ENCODE measurements around the gene METTL9. TPM values are rescaled to one million over a fixed set of nuclear protein-coding genes. Genes with fewer than 3 reads are reported as not detected.
A peak's percentile ranks its signal among the peaks of the same experiment; 100 is the strongest.
"Not testable (repeated sequence)": the region's sequence is repeated elsewhere in the genome, so short reads cannot be mapped to it uniquely, and the experiment has no call there.

METTL9 gene
- total RNA-seq, 1 donor from 2014 or later = 131 TPM

DNA sequence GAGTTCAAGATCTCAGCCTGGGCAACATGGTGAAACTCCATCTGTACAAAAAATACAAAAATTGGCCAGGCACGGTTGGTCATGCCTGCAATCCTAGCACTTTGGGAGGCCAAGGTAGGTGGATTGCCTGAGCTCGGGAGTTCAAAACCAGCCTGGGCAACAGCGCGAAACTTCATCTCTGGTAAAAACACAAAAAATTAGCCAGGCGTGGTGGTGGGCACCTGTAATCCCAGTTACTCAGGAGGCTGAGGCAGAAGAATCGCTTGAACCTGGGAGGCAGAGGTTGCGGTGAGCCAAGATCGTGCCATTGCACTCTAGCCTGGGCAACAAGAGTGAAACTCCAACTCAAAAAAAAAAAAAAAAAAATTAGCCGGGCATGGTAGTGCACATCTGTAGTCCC lies 25.9 kb upstream of the METTL9 start:
- DNase-seq (ENCODE audit: low read depth) = not testable (repeated sequence)

DNA sequence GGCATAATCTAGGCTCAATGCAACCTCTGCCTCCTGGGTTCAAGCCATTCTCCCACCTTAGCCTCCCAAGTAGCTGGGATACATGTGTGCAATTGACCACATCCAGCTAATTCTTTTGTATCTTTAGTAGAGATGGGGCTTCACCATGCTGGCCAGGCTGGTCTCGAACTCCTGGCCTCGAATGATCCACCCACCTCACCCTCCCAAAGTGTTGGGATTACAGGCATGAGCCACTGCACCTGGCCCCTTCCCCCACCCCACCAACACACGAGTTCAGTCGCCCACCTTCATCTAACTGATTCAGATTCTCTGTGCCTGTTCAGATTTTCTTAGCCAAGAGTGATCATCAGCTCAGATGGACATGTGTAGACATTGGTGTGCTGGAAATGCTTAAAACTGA lies 25.0 kb upstream of the METTL9 start:
- DNase-seq (ENCODE audit: low read depth) = no peak

DNA sequence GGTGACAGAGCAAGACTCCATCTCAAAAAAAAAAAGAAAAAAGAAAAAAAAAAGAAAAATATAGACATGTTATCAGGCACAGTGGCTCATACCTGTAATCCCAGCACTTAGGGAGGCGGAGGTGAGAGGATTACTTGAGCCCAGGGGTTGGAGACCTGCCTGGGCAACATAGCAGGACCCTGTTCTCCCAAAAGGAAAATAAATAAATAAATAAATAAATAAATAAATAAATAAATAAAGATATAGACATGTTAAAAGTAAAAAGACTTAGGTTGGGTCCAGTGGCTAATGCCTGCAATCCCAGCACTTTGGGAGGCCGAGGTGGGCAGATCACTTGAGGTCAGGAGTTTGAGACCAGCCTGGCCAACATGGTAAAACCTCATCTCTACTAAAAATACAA lies 23.1 kb upstream of the METTL9 start:
- not testable (repeated sequence) for DNase-seq (ENCODE audit: low read depth)

DNA sequence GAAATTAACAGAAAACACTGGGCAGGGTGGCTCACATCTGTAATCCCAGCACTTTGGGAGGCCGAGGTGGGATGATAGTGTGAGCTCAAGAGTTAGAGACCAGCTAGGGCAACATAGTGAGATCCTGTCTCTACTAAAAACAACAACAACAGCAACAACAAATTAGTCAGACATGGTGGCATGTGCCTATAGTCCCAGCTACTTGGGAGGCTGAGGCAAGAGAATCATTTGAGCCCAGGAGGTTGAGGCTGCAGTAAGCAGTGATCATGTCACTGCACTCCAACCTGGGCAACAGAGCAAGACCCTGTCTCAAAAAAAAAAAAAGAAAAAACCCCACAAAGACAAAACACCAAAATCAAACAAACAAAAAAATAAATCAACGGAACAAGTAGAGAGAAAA lies 21.9 kb upstream of the METTL9 start:
- not testable (repeated sequence) for DNase-seq (ENCODE audit: low read depth)

DNA sequence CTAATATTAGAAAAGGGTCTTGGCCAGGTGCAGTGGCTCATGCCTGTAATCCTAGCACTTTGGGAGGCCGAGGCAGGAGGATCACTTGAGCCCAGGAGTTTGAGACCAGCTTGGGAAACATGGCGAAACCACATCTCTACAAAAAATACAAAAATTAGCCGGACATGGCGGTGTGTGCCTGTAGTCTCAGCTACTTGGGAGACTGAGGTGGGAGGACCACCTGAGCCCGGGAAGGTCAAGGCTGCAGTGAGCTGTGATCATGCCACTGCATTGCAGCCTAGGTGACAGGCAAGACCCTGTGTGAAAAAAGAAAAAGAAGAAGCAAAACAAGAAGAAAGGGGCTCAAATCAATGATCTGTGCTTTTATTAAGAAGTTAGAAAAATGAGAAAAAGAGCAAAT lies 21.1 kb upstream of the METTL9 start:
- DNase-seq (ENCODE audit: low read depth) = not testable (repeated sequence)

DNA sequence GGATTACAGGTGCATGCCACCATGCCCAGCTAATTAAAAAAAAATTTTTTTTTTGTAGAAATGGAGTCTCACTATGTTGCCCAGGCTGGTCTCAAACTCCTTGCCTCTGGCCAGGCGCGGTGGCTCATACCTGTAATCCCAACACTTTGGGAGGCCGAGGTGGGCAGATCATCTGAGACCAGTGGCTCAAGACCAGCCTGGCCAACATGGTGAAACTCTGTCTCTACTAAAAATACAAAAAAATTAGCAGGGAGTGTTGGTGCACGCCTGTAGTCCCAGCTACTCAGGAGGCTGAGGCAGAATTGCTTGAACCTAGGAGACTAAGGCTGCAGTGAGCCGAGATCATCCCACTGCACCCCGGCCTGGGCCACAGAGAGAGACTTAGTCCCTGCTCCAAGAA lies 19.2 kb upstream of the METTL9 start:
- DNase-seq (ENCODE audit: low read depth) = not testable (repeated sequence)

DNA sequence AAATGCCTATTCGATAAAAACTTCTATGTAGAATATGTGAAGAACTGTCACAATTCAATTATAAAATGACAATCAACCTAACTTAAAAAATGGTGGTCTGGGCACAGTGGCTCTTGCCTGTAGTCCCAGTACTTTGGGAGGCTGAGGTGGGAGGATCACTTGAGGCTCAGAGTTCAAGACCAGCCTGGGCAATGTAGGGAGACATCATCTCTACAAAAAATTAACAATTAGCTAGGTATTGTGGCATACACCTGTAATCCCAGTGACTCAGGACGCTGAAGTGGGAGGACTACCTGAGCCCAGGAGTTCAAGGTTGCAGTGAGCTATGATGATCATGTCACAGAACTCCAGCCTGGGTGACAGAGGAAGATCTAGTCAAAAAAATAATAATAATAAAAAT lies 18.6 kb upstream of the METTL9 start:
- DNase-seq (ENCODE audit: low read depth) = no peak

DNA sequence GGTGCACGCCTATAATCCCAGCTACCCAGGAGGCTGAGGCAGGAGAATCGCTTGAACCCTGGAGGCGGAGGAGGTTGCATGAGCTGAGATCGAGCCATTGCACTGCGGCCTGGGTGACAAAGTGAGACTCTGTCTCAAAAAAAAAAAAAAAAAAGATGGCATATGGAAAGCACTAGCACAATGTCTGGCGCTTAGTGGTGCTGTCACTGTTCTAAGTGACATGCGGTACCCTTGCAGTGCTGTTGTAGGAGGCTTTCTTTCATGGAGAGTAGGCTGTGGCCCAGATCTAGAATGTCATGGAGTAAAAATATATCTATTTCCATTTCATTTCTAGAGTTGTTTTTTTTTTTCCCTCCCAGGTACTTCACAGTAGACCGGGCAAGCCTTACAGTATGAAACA lies 14.6 kb upstream of the METTL9 start:
- no peak for DNase-seq (ENCODE audit: low read depth)

DNA sequence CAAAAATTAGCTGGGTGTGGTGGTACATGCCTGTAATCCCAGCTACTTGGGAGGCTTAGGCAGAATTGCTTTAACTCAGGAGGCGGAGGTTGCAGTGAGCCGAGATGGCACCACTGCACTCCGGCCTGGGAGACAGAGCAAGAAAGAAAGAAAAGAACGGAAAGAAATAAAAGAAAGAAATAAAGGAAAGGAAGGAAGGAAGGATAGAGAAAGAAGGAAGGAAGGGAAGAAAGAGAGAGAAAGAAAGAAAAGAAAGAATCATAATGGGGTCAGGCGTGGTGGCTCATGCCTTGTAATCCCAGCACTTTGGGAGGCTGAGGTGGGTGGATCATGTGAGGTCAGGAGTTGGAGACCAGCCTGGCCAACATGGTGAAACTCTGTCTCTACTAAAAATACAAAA lies 10.8 kb upstream of the METTL9 start:
- not testable (repeated sequence) for DNase-seq (ENCODE audit: low read depth)

DNA sequence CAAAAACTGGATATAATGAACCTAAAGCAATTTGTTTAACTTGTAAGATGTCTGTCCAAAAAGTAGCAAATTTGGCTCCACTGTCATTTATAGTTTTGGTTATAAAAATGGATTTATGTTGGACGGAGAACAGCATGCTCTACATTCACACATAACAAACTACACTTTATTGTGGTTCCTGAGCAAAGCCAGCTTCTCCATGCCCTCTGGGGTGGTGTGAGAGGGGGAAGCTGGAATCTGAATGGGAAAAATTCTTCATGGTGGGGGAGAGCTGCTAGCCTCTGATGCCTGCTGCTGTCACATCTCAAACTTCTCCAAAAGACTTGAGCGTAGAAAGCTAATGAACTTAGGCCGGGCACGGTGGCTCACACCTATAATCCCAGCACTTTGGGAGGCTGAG lies 9.8 kb upstream of the METTL9 start:
- no peak for DNase-seq (ENCODE audit: low read depth)

DNA sequence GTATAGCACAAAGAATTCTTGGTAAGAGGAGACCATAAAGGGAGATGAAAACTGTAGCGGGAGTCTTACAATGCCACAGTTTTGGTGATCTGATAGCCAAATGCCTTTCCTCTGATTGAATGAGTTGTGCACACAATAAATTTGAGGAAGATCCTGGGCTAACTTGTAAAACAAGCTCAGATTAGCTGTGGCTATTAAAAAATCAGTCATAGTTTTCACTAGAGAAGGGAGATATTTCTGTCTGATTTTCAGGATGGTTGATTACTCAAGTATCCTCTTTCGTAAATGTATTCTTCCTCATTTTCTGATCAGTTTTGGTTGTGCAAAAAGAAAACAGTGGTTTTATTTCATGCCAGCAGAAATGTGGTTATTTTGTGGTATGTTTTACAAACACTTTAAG lies 9.1 kb upstream of the METTL9 start:
- no peak for DNase-seq (ENCODE audit: low read depth)

DNA sequence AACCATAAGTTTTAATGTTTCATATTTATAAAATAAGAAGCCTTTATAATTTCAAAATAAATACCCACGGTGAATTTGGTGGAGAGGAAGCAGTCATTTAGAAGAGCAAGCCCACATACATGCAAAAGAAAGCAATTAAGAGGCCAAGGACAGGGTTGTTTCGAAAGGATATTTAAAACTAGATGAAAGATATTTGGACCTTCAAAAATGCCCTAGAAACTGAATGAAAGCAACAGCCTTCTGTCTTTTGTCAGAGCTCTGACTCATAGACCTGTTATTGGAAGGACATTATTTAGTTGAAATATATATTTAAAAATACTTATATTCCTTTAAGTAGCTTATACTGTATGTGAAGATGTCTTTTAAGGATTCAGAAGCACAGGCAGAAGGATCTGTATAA lies 8.6 kb upstream of the METTL9 start:
- no peak for DNase-seq (ENCODE audit: low read depth)

DNA sequence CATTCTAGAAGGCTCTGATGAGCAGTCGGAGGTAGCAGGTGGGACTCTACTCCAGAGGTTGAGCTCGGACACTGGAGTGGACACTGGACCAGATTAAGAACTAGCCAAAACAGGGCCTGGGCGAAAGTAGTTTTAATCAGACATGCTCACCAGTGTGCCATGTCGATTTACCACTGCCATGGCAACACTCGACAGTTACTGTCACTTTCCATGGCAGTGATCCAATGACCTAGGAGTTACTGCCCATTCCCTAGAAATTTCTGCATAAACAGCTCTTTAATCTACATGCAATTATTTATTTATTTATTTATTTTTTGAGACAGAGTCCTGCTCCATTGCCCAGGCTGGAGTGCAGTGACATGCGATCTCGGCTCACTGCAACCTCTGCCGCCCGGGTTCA lies 7.2 kb upstream of the METTL9 start:
- no peak for DNase-seq (ENCODE audit: low read depth)

DNA sequence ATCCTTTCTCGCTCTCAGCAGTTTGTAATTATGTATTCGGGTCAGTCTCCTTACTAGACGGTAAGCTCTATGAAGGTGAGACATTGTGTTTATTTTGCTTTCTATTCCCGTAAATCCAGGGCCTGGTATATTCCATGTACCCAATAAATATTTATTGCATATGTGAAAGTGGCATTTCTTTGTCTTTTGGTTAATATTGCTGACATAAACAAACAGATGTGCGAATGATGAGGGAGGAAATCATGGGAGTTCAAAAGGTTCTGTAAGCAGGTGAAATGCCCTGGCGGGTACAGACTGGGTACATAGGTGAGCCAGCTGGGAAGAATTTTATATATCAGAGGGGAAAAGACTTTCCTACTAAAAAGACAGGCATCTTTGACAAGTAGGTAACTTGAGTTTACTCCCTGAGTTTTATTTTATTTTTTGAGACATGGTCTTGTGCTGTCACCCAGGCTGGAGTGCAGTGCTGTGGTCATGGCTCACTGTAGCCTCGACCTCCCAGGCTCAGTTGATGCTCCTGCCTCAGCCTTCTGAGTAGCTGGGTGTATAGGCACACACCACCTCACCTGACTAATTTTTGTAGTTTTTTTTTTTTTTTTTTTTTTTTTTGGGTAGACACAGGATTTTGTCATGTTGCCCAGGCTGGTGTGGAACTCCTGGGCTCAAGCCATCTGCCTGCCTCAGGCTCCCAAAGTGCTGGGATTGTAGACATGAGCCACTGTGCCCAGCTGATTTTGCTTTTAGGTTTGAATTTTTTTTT lies 5.7 kb upstream of the METTL9 start:
- DNase-seq (ENCODE audit: low read depth) = no peak

DNA sequence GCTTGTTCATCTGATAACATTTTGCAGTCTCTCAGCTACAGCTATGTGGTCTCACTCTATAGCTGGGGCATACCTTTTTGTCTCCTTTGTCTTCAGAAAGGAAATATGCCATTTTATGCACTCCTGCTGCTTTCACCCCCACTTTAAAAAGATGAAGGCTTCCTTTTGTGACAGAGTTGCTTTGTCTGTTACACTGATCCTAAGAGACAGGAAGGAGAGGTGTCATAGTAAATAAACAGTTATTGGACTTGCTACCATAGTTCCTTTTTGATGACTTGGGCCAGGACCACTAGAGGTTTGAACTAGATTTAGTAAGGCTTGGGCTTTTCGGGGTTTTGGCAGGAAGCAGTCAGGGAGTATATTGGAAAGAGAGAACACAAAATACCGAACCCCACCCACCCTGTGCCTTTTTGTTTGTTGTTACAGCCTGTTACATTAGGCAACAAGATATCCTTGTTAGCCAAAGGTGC lies 1.8 kb upstream of the METTL9 start:
- DNase-seq (ENCODE audit: low read depth) = no peak

DNA sequence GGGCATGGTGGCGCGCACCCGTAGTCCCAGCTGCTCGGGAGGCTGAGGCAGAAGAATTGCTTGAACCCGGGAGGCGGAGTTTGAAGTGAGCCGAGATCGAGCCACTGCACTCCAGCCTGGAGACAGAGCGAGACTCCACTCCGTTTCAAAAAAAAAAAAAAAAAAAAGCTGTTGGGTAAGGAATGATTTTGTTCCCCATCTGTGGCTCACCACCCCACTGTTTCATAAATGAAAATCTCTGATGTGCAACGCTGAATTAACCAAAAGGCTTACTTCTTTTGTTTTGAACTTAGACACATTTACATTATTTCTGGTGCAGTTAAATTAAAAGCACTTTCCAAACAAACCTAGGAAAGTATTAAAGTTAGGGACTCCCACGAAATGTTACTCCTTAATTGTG lies 1.2 kb upstream of the METTL9 start:
- no peak for DNase-seq (ENCODE audit: low read depth)

DNA sequence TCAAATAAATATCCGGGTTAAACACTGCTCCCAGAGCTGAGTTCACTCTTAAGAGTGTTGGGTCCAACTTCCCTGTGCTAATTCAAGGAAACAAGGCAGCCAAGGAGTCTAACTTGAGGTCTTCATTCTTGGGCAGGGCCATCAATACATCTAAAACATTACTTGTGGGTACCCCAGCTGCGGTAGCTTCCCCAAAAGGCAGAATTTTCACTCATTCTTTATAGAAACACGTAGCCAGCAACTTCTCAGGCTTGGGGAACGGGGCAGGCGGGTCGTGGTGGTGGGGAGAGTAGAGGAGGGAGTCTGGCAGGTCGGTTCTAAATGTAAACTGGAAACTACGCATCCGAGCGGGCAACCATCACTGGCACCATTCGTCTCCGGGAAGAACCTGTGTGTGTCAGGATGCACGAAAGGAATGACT lies 666 bp upstream of the METTL9 start:
- DNase-seq (ENCODE audit: low read depth) = peak; percentile 9

DNA sequence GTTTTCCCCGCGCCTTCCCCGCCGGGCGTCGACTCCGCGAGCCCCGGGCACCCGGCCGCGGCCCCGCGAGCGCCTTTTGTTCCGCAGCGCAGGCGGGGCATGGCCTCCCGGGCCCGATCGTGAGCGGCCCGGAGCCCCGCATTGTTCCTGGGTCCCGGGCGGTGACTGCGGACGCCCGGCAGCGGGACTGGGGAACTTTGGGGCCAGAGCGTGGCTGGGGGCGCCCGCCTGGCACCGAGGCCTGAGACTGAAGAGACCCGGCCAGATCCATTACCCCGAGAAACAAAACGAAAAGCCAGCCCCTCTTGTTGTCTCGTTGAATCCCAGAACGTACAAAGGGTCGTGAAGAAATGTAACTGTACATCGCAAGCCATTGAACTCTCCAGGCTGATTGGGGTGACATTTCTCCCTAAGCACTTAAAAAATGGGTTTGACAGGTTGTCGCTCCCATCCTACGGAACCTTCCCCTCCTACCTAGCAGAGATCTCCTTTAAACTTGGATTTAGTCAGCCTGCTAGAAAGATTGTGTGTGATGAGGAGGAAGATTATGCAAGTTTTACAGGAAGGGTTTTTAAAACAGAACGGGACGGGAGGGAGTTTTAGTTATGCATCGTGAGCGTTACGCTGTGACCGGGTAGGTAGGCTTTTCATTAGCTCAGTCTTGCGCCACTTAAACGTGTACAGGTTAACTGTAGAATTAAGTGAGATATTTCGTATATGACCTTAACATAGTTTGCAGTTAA lies 825 bp downstream of the METTL9 start:
- DNase-seq (ENCODE audit: low read depth) = peak; percentile 26

DNA sequence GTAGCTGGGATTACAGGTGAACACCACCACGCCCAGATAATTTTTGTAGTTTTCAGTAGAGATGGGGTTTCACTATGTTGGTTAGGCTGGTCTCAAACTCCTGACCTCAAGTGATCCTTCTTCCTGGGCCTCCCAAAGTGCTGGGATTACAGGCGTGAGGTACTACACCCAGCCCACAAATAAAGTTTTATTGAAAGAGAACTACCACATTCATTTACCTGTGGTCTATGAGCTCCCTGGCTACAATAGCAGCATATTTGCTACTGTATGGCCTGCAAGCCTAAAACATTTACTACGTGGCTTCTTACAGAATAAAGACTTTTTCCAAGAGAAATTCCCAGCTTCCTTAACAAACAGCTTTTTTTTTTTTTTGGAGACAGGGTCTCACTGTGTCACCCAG lies 3.4 kb downstream of the METTL9 start:
- DNase-seq (ENCODE audit: low read depth) = no peak

DNA sequence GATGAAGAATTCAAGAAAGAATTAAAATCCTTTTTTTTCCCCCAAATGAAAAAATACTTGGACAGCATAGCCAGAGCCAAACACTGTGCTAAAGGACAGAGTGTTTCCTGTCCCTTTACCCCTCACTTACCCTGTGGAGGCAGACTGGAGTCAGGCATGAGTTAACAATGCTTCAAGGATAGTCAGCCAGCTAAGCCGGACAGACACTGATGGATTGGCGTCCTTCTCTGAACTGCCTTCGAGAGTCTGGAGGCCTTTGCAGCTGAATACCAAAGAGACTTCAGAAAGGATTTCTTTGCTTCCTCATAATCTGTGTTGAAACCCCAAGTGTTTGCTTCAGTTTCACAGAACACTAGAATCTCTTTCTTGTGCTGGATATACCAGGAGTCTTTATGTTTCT lies 4.6 kb downstream of the METTL9 start:
- DNase-seq (ENCODE audit: low read depth) = no peak

DNA sequence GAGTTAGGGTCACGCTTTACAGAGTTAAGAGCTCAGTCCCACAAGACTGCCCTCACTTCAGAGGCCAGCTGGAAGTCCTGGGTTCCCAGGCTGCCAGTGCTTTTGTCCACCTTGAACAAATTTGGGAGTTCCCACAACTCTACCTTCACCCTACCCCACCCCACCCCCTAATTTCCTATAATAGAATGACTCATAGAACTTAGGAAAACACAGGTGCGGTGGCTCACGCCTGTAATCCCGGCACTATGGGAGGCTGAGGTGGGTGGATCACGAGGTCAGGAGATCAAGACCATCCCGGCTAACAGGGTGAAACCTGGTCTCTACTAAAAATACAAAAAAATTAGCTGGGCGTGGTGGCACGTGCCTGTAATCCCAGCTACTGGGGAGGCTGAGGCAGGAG lies 6.5 kb downstream of the METTL9 start:
- not testable (repeated sequence) for DNase-seq (ENCODE audit: low read depth)

DNA sequence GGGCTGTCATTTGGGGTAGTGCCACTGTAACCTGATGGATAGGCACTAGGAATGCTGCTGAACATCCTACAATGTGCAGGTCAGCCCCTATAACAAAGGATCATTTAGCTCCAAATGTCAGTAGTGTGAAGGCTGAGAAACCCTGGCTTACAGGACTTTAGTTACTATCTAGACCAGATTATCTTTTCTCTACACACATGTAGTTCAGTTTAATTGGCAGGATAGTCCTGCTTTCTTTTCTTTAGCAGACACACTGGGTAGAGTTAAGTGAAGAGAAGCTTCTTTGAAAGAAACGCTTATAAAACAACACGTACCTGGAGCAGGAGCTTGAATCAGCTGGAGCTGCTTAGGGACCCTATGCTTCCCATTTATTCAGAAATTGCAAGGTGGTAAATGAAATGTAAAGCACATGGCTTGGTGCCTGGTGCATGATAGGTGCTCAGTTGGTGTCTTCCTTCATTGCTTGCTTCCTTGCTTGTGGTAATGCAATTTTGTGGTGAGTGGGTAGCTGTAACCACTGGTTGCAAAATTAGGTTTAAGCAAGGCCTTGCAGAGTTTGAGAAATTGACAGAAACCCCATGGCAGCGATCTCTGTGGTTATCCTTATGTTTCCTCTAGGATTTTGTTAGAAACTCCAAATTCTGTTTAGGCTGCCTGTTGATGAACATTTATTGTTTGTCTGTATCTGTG lies 9.4 kb downstream of the METTL9 start:
- DNase-seq (ENCODE audit: low read depth) = no peak

Data from myocyte (in vitro differentiated cells).